IMR-90 (cell line): Measurements from ENCODE around the gene APOB.

Experiments
- CHD1 ChIP-seq: IDR thresholded peaks from 2 replicates; pipeline ENCODE4 v1.6.1; 2012; ENCODE audit warnings: low read depth, low read length, improper control_type of control experiment
- CTCF ChIP-seq: conservative IDR thresholded peaks from 2 replicates; pipeline ENCODE4 v1.5.1; 2012; ENCODE audit warnings: mild to moderate bottlenecking, low read depth, low read length, improper control_type of control experiment
- MAZ ChIP-seq: IDR thresholded peaks from 2 replicates; pipeline ENCODE4 v1.6.1; 2012; ENCODE audit warnings: low read depth, mild to moderate bottlenecking, low read length, improper control_type of control experiment, moderate library complexity, borderline replicate concordance
- MXI1 ChIP-seq: IDR thresholded peaks from 2 replicates; pipeline ENCODE4 v1.6.1; 2012; ENCODE audit warnings: low read depth, mild to moderate bottlenecking, low read length, moderate library complexity, borderline replicate concordance
- POLR2A ChIP-seq: IDR thresholded peaks from 2 replicates; pipeline ENCODE4 v1.6.1; 2012; ENCODE audit warnings: mild to moderate bottlenecking, low read depth, low read length
- RAD21 ChIP-seq: IDR thresholded peaks from 2 replicates; pipeline ENCODE4 v1.6.1; 2012; ENCODE audit warnings: low read length, improper control_type of control experiment

- no peak for TF ChIP-seq CTCF
- no peak for TF ChIP-seq RAD21
- TF ChIP-seq POLR2A: no peak
- TF ChIP-seq MAZ: no peak
- no peak for TF ChIP-seq MXI1
- no peak for TF ChIP-seq CHD1
These were observed 90.6 kb downstream of the APOB start for GRCh38 chr2:20953146-20953824.
